Measurements from ENCODE around the gene SYNRG.

DNA sequence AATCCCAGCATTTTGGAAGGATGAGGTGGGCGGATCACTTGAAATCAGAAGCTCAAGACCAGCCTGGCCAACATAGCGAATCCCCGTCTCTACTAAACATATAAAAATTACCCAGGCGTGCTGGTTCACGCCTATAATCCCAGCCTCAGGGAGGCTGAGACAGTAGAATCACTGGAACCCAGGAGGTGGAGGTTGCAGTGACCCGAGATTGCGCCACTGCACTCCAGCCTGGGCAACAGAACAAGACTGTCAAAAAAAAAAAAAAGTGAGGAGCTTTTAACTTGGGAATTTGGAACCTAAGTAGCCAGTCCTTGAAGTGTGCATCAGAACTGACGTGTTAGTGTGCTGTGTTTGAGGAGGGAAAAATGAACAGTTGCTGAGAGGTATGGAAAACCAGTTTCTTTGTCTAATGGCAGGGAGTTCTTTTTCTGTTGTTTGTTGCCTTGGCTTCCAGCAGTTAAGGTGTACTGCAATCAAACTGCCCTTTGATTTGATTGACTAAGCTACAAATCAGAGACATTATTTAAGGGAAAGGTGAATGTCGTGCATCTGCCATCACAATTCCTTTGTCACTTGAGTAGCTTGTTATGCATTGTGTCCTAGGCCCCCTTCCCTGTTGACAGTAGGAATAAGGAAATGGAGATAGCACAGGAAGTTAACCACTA is 128.1 kb downstream of the SYNRG start:
- no peak for TF ChIP-seq POLR2A (IDR thresholded peaks at IDR 0.05; ENCODE audit: low read depth, low read length)
- no peak for TF ChIP-seq CTCF (IDR thresholded peaks at IDR 0.05; ENCODE audit: extremely low read depth in 1 of 2, insufficient read depth in 1 of 2, low read depth in 1 of 2, low read length in 2 of 2)
- TF ChIP-seq JUN (IDR thresholded peaks at IDR 0.05; ENCODE audit: borderline replicate concordance, insufficient read depth, insufficient read length, low read depth): no peak
- TF ChIP-seq MAX (IDR thresholded peaks at IDR 0.05; ENCODE audit: insufficient read depth, insufficient read length): no peak

Measured in endothelial cell of umbilical vein (primary cell).